HEK293T (cell line): ENCODE measurements around the gene LAMC1.

Experiments
- CTCF ChIA-PET: fragments of 350-600 bp; formaldehyde crosslinking; extraction: SDS; loops from one replicate; lab custom pipeline; 2021; ENCODE audit warnings: antibody characterized with exemption, inconsistent platforms; lab: Yijun Ruan, JAX
- POLR2A ChIA-PET: fragments of 350-600 bp; formaldehyde crosslinking; extraction: SDS; loops from one replicate; lab custom pipeline; 2020; ENCODE audit warnings: antibody characterized with exemption, inconsistent platforms; lab: Yijun Ruan, JAX
- DNase-seq: peaks from one replicate; pipeline ENCODE4 v3.0.0; 2012; ENCODE audit warnings: mixed read lengths; ENCODE audit errors: extremely low spot score
- ARNT ChIP-seq: fragments of 450-650 bp; IDR thresholded peaks from 2 replicates; pipeline ENCODE4 v1.6.1; 2017; ENCODE audit warnings: mild to moderate bottlenecking
- BHLHE40 ChIP-seq: fragments of 450-650 bp; IDR thresholded peaks from 2 replicates; pipeline ENCODE4 v1.6.1; 2016; ENCODE audit warnings: mild to moderate bottlenecking, moderate library complexity, borderline replicate concordance
- CTBP1 ChIP-seq: fragments of 450-650 bp; IDR thresholded peaks from 2 replicates; pipeline ENCODE4 v1.6.1; 2016; ENCODE audit warnings: borderline replicate concordance
- ELF4 ChIP-seq: fragments of 450-650 bp; IDR thresholded peaks from 2 replicates; pipeline ENCODE4 v1.6.1; 2017; ENCODE audit warnings: antibody characterized with exemption
- FOXA1 ChIP-seq: fragments of 450-650 bp; IDR thresholded peaks from 2 replicates; pipeline ENCODE4 v1.6.1; 2016; ENCODE audit warnings: mild to moderate bottlenecking
- FOXK2 ChIP-seq: fragments of 450-650 bp; IDR thresholded peaks from 2 replicates; pipeline ENCODE4 v1.6.1; 2016; ENCODE audit warnings: mild to moderate bottlenecking
- FOXM1 ChIP-seq: fragments of 450-650 bp; IDR thresholded peaks from 2 replicates; pipeline ENCODE4 v1.6.1; 2017; ENCODE audit warnings: mild to moderate bottlenecking, borderline replicate concordance
- HDGF ChIP-seq: fragments of 450-650 bp; IDR thresholded peaks from 2 replicates; pipeline ENCODE4 v1.6.1; 2017; ENCODE audit warnings: antibody characterized with exemption, borderline replicate concordance
- L3MBTL2 ChIP-seq: fragments of 450-650 bp; conservative IDR thresholded peaks from 2 replicates; pipeline ENCODE4 v1.6.1; 2016; ENCODE audit warnings: mild to moderate bottlenecking
- LEF1 ChIP-seq: fragments of 450-650 bp; IDR thresholded peaks from 2 replicates; pipeline ENCODE4 v1.6.1; 2017; ENCODE audit warnings: mild to moderate bottlenecking, borderline replicate concordance
- NFRKB ChIP-seq: fragments of 450-650 bp; IDR thresholded peaks from 2 replicates; pipeline ENCODE4 v1.6.1; 2016; ENCODE audit warnings: mild to moderate bottlenecking, moderate library complexity
- PKNOX1 ChIP-seq: fragments of 450-650 bp; IDR thresholded peaks from 2 replicates; pipeline ENCODE4 v1.6.1; 2016
- SP1 ChIP-seq: fragments of 450-650 bp; IDR thresholded peaks from 2 replicates; pipeline ENCODE4 v1.6.1; 2017
- SUZ12 ChIP-seq: fragments of 450-650 bp; IDR thresholded peaks from 2 replicates; pipeline ENCODE4 v1.6.1; 2016; ENCODE audit warnings: mild to moderate bottlenecking
- TARDBP ChIP-seq: fragments of 450-650 bp; IDR thresholded peaks from 2 replicates; pipeline ENCODE4 v1.6.1; 2016
- ZNF384 ChIP-seq: fragments of 450-650 bp; IDR thresholded peaks from 2 replicates; pipeline ENCODE4 v1.6.1; 2016

The LAMC1 gene

GRCh38 chr1:183106166-183106565 lies 82.9 kb downstream of the LAMC1 start:
- ChIA-PET CTCF (interaction anchor here (0.8 kb wide), 1 partner anchor 101 kb away, joined by 4 read pairs; no protein-coding TSS in a partner anchor), POLR2A (no interaction called here)
- no peak for DNase-seq
- no peak for TF ChIP-seq FOXK2
- no peak for TF ChIP-seq SUZ12
- no peak for TF ChIP-seq L3MBTL2
- no peak for TF ChIP-seq TARDBP
- TF ChIP-seq ARNT: no peak
- no peak for TF ChIP-seq CTBP1
- no peak for TF ChIP-seq ELF4
- TF ChIP-seq SP1: no peak
- TF ChIP-seq PKNOX1: no peak
- no peak for TF ChIP-seq FOXA1

DNA sequence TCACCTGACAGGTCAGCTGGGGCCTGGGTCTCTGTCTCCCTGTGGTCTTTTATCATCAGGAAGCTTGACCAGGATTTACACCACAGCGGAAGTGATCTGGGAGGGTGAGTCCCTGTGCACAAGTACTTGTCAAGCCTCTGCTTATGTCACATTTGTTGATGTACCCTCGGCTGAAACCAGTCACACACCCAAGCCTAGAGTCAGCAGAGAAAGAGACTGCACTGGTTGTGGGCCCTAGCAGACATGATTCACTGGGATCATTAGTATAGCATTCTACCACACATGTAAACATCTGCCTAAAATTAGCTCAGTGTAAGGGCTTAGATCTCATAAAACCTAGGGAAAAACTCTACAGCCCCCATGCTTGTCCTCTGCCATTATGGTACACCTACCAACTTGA lies 83.5 kb downstream of the LAMC1 start:
- no peak for DNase-seq
- CTCF ChIA-PET: interaction anchor here (0.8 kb wide), 1 partner anchor 101 kb away, joined by 4 read pairs; no protein-coding TSS in a partner anchor
- POLR2A ChIA-PET: no interaction called here
- TF ChIP-seq BHLHE40 (no peak), ARNT (no peak), SUZ12 (no peak), PKNOX1 (no peak), LEF1 (no peak), SP1 (no peak), L3MBTL2 (no peak), NFRKB (no peak), CTBP1 (no peak), ELF4 (no peak)

DNA sequence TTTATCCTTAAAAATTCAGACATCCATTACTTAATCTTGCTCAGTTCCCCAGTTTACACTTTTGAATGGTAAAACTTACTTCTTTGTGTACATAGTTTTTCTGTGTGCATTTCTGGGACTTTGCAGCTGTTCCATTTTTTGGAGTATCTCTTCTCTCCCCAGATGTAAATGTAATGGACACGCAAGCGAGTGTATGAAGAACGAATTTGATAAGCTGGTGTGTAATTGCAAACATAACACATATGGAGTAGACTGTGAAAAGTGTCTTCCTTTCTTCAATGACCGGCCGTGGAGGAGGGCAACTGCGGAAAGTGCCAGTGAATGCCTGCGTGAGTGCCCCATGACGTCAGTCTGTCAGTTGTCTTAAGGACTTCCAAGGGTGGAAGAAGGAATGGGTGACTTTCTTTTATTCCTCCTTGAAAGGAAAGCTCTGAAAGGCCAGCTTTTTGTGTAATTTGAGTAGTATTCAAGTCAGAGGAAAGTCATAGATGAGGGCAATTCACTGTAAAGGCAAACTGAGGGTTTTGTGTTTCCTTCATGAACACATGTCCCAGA lies 87.2 kb downstream of the LAMC1 start:
- TF ChIP-seq ELF4 (no peak), FOXM1 (no peak), NFRKB (no peak), SP1 (no peak), ZNF384 (no peak), HDGF (no peak), ARNT (no peak), FOXK2 (no peak), PKNOX1 (no peak), TARDBP (no peak), LEF1 (no peak), BHLHE40 (no peak), SUZ12 (no peak), FOXA1 (no peak), L3MBTL2 (no peak)
- CTCF ChIA-PET: no interaction called here
- POLR2A ChIA-PET: no interaction called here
- no peak for DNase-seq

- ChIA-PET POLR2A (no interaction called here), CTCF (no interaction called here)
- DNase-seq: no peak
- TF ChIP-seq ELF4 (no peak), TARDBP (no peak), NFRKB (no peak), ZNF384 (no peak), FOXK2 (no peak), SP1 (no peak), CTBP1 (no peak), LEF1 (no peak), FOXA1 (no peak), PKNOX1 (no peak), ARNT (no peak), SUZ12 (no peak), L3MBTL2 (no peak), HDGF (no peak), FOXM1 (no peak), BHLHE40 (no peak)
Measured at GRCh38 chr1:183114441-183114840, 91.2 kb downstream of the LAMC1 start.

DNA sequence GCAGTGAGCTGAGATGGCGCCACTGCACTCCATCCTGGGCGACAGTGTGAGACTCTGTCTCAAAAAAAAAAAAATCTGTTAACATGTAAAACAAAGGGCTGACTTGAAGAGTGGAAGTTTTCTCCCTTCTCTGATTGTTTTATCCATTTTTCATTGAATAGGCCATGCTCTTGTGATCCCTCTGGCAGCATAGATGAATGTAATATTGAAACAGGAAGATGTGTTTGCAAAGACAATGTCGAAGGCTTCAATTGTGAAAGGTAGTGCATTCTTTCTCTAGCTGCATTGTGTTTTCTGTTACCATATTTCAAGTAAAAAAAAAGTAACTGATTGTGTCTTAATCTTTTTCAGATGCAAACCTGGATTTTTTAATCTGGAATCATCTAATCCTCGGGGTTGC lies 93.2 kb downstream of the LAMC1 start:
- no peak for DNase-seq
- CTCF ChIA-PET: no interaction called here
- POLR2A ChIA-PET: interaction anchor here (1.1 kb wide), 1 partner anchor 13 kb away, joined by 3 read pairs; no protein-coding TSS in a partner anchor
- TF ChIP-seq HDGF: no peak
- TF ChIP-seq ZNF384: no peak
- no peak for TF ChIP-seq L3MBTL2
- TF ChIP-seq ELF4: no peak
- no peak for TF ChIP-seq FOXA1
- no peak for TF ChIP-seq ARNT
- TF ChIP-seq PKNOX1: no peak
- TF ChIP-seq CTBP1: no peak
- no peak for TF ChIP-seq SUZ12
- no peak for TF ChIP-seq FOXK2
- TF ChIP-seq NFRKB: no peak
- no peak for TF ChIP-seq LEF1
- TF ChIP-seq SP1: no peak
- TF ChIP-seq BHLHE40: no peak
- no peak for TF ChIP-seq FOXM1
- no peak for TF ChIP-seq TARDBP
